Measurements from ENCODE around the gene RGS6.
A peak's percentile ranks its signal among the peaks of the same experiment; 100 is the strongest.

RGS6 gene

DNA sequence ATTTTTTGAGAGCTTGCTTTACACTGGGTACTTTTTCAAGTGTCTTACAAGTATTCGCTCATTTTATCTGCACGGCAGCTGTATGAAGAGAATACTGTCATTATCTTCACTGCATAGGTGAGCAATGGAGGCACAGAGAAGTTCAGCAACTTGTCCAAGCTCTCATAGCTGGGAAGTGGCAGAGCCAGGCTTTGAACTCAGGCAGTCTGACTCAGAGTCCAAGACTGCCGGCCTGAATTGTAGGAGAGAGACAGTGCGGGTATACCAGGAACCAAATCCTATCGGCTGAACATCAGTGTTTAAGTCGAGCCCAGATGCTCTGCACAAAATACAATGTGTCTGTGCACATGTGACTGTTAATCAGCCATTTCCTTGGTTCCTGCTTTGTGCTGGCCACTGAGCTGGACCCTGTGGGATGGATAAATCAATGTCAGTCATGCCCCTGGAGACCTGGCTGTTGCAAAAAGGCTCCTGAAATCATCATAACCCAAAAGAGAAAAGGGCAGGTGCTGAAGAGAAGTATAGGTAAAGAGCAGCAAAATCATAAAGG, 487.1 kb downstream of the RGS6 start:
- Histone ChIP-seq H3K4me1 (ENCODE audit: control insufficient read depth, insufficient read depth, low read length, unreplicated experiment) (no peaks in the 10 kb centered on the region), H3K27me3 (ENCODE audit: insufficient read depth, low read length) (peaks cover 31% of the 10 kb centered on the region), H3K79me2 (ENCODE audit: control insufficient read depth, insufficient read depth, low read length, unreplicated experiment) (no peaks in the 10 kb centered on the region), H3K27ac (ENCODE audit: low read depth, low read length) (no peak overlapping the region), H2AFZ (ENCODE audit: low read length, unreplicated experiment) (no peak overlapping the region), H3K4me3 (ENCODE audit: low read depth, low read length) (no peak overlapping the region), H3K36me3 (ENCODE audit: insufficient read depth, low read length) (no peaks in the 10 kb centered on the region)

DNA sequence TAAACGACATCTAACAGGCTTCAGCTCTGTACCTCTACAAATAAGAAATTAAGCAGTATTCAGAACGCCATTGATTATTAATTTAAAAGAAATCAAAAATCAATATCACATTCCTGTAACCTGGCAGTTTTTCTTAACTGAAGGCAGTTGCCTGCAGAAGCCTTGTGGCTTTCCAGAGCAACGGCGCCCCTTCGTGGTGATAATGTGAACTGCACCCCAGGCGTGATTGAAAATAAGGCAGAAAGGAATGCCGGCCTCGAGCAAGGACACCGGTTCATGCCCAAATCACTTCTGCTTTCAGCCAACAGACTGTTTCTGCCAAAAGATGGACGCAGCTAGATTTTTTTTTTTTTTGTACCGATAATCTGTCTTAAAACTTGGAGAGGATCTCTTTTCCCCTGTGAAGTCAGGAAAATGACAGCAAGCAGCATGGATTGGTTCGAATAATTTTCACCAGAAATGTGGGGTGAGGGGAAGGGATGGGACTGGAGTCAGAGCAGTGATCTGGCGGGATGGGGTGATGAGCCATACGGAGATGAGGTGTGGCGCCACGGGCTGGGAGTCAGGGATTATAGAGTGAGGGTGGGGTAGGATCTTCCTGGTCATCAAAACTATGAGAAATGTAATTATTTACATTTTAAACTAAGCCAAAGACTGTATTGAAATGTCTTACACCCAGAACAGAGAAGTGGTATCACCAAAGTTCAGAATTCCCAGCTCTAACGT, 488.7 kb downstream of the RGS6 start:
- Histone ChIP-seq H3K4me3 (ENCODE audit: low read depth, low read length) (no peak overlapping the region), H3K36me3 (ENCODE audit: insufficient read depth, low read length) (no peaks in the 10 kb centered on the region), H3K27ac (ENCODE audit: low read depth, low read length) (no peak overlapping the region), H2AFZ (ENCODE audit: low read length, unreplicated experiment) (peak overlapping the region; percentile 45), H3K79me2 (ENCODE audit: control insufficient read depth, insufficient read depth, low read length, unreplicated experiment) (no peaks in the 10 kb centered on the region), H3K4me1 (ENCODE audit: control insufficient read depth, insufficient read depth, low read length, unreplicated experiment) (no peaks in the 10 kb centered on the region), H3K27me3 (ENCODE audit: insufficient read depth, low read length) (peaks cover 46% of the 10 kb centered on the region)

DNA sequence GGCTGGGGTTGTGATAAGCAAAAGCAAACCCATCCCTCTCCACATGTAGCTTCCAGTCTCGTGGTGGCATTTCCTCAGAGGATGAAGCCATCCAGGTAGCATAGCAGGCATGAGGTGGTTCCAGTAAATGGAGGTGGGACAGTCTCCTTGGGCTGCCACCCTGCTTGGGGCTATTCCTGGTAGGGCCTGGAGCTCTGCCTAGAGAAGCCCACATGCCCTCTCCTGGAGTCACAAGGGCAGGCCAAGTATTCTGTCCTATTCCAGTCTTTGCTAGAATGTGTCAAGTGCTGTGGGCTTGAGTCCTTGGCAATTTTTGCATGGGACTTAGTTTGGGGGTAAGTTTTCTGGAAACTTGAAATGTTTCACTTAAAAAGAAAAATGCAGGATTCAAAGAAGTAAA, 491.7 kb downstream of the RGS6 start:
- no peaks in the 10 kb centered on the region for H3K4me1 ChIP-seq (ENCODE audit: control insufficient read depth, insufficient read depth, low read length, unreplicated experiment)
- no peak overlapping the region for H2AFZ ChIP-seq (ENCODE audit: low read length, unreplicated experiment)
- H3K27ac ChIP-seq (ENCODE audit: low read depth, low read length) = no peak overlapping the region
- H3K79me2 ChIP-seq (ENCODE audit: control insufficient read depth, insufficient read depth, low read length, unreplicated experiment) = no peaks in the 10 kb centered on the region
- no peaks in the 10 kb centered on the region for H3K36me3 ChIP-seq (ENCODE audit: insufficient read depth, low read length)
- H3K27me3 ChIP-seq (ENCODE audit: insufficient read depth, low read length) = peaks cover 61% of the 10 kb centered on the region
- H3K4me3 ChIP-seq (ENCODE audit: low read depth, low read length) = no peak overlapping the region

DNA sequence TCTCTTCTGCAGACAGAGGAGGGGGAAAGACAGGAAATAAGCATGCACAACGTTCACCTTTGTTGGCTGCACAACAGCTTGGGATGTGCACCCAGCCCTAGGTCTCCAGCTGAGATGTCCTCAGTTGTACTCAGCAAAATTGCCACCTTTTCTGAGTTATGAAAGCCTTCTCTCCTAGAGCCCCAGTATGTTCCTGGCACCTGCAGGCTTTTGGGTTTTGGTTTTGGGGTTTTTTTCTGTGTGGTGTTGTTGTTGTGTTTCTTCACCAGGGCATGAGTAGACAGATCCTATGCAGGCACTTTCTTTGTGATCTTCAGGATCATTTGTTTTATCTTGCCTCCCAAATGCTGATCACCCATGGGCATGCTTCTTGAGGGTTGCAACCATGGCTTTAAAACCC, 498.2 kb downstream of the RGS6 start:
- no peaks in the 10 kb centered on the region for H3K79me2 ChIP-seq (ENCODE audit: control insufficient read depth, insufficient read depth, low read length, unreplicated experiment)
- H3K4me1 ChIP-seq (ENCODE audit: control insufficient read depth, insufficient read depth, low read length, unreplicated experiment) = no peaks in the 10 kb centered on the region
- H3K27me3 ChIP-seq (ENCODE audit: insufficient read depth, low read length) = peaks cover 60% of the 10 kb centered on the region
- H3K27ac ChIP-seq (ENCODE audit: low read depth, low read length) = no peak overlapping the region
- H3K36me3 ChIP-seq (ENCODE audit: insufficient read depth, low read length) = no peaks in the 10 kb centered on the region
- no peak overlapping the region for H2AFZ ChIP-seq (ENCODE audit: low read length, unreplicated experiment)
- no peak overlapping the region for H3K4me3 ChIP-seq (ENCODE audit: low read depth, low read length)

DNA sequence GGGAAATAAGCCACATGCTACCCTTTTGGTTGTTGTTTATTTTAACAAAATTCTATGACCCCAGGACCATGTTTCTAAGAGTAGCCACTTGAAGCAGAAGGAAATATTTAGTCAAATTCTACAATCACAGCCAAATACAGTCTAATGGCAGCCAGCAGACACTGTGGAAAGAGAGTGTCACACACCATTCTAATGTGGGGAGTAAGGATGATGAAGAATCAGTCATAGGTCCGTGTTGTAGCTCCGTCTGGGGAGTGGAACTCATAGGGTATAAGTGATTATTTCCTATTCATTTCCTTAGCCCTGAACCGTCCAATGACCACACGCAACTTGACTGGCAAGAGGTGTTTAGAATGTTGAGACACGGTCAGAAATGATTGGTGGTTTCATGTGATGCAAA, 500.5 kb downstream of the RGS6 start:
- Histone ChIP-seq H3K27ac (ENCODE audit: low read depth, low read length) (no peak overlapping the region), H3K79me2 (ENCODE audit: control insufficient read depth, insufficient read depth, low read length, unreplicated experiment) (no peaks in the 10 kb centered on the region), H3K27me3 (ENCODE audit: insufficient read depth, low read length) (peaks cover 64% of the 10 kb centered on the region), H3K4me1 (ENCODE audit: control insufficient read depth, insufficient read depth, low read length, unreplicated experiment) (no peaks in the 10 kb centered on the region), H3K4me3 (ENCODE audit: low read depth, low read length) (no peak overlapping the region), H3K36me3 (ENCODE audit: insufficient read depth, low read length) (no peaks in the 10 kb centered on the region), H2AFZ (ENCODE audit: low read length, unreplicated experiment) (no peak overlapping the region)

DNA sequence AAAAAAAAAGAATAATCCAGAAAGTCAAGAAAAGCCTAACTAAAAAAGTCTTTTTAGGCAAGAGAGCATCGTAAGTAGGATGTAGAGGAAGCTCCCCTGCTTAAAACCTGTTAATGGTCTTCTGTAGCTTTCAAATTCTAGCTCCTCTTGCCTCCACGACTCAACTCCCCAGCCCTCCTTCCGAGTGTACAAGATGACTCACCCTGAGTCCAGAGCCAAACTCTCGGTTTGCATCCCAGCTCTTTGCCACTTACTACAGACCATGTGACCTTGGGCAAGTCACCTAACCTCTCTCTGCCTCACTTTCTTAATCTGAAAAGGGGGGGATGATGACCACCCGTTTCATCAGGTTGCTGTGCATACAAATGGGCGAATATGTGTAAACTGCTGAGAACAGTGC, 501.3 kb downstream of the RGS6 start:
- no peak overlapping the region for H3K4me3 ChIP-seq (ENCODE audit: low read depth, low read length)
- H3K4me1 ChIP-seq (ENCODE audit: control insufficient read depth, insufficient read depth, low read length, unreplicated experiment) = no peaks in the 10 kb centered on the region
- no peaks in the 10 kb centered on the region for H3K36me3 ChIP-seq (ENCODE audit: insufficient read depth, low read length)
- H3K27ac ChIP-seq (ENCODE audit: low read depth, low read length) = no peak overlapping the region
- H3K79me2 ChIP-seq (ENCODE audit: control insufficient read depth, insufficient read depth, low read length, unreplicated experiment) = no peaks in the 10 kb centered on the region
- peaks cover 64% of the 10 kb centered on the region for H3K27me3 ChIP-seq (ENCODE audit: insufficient read depth, low read length)
- no peak overlapping the region for H2AFZ ChIP-seq (ENCODE audit: low read length, unreplicated experiment)

DNA sequence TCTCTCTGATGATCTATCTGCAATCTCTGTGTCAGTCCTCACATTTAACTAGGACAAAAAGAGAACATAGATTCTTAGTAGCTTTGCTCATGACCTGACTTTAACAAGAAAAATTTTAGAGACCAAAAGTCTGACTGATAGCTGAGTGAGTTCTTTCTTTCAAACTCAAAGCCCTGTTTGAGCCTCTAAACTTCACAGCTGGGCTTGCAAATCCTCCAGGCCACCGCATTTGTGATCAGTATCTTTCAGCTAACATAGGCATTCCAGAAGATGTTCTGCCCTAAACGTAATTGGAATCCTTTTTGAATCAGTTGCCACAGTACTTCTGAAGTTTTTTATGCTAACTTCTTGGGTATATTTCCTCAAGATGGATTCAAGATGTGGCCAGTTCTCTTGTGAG, 502.6 kb downstream of the RGS6 start:
- no peaks in the 10 kb centered on the region for H3K36me3 ChIP-seq (ENCODE audit: insufficient read depth, low read length)
- peaks cover 75% of the 10 kb centered on the region for H3K27me3 ChIP-seq (ENCODE audit: insufficient read depth, low read length)
- H2AFZ ChIP-seq (ENCODE audit: low read length, unreplicated experiment) = no peak overlapping the region
- H3K4me1 ChIP-seq (ENCODE audit: control insufficient read depth, insufficient read depth, low read length, unreplicated experiment) = no peaks in the 10 kb centered on the region
- no peak overlapping the region for H3K4me3 ChIP-seq (ENCODE audit: low read depth, low read length)
- no peaks in the 10 kb centered on the region for H3K79me2 ChIP-seq (ENCODE audit: control insufficient read depth, insufficient read depth, low read length, unreplicated experiment)
- no peak overlapping the region for H3K27ac ChIP-seq (ENCODE audit: low read depth, low read length)

DNA sequence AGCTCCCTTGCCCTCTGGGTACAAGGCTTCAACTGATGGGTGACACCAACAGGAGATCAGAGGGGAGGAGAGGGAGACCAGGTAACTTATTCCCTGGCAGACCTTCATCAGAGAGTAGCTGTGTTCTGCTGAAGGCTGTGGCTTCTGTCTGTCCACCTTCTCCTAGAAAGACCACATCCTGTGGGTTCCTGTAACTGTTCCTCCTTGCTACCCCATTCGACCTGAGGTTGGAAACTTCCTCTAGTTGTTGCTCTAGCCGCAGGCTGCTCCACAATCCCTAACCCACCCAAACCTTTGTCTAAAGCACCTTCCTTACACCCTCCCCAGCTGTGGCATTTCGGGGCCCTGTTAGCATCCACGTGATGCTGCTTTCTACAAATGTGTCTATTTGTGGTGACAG, 507.5 kb downstream of the RGS6 start:
- Histone ChIP-seq H2AFZ (ENCODE audit: low read length, unreplicated experiment) (no peak overlapping the region), H3K27me3 (ENCODE audit: insufficient read depth, low read length) (peaks cover 72% of the 10 kb centered on the region)

DNA sequence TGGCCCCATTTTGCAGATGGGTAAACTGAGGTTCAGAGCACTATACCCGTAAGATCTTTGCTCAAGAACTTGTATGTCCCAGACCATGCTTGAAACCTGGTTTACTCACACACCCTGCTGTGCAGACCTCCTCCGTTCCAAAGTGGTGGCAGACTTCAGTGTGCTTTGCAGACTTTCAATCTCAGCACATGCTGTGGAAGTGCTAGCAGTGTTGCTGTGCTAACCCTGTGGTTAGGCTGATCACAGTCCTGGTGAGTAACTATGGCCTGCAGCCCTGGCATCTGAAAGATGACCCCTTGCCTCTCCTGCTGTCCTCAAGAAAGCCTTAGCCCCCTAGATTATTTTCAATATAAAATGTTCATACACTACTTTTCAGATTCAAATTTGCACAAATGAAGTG, 511.0 kb downstream of the RGS6 start:
- Histone ChIP-seq H3K27me3 (ENCODE audit: insufficient read depth, low read length) (peaks cover 42% of the 10 kb centered on the region), H3K36me3 (ENCODE audit: insufficient read depth, low read length) (no peaks in the 10 kb centered on the region), H3K27ac (ENCODE audit: low read depth, low read length) (no peak overlapping the region), H3K4me1 (ENCODE audit: control insufficient read depth, insufficient read depth, low read length, unreplicated experiment) (no peaks in the 10 kb centered on the region), H2AFZ (ENCODE audit: low read length, unreplicated experiment) (no peak overlapping the region), H3K4me3 (ENCODE audit: low read depth, low read length) (no peak overlapping the region), H3K79me2 (ENCODE audit: control insufficient read depth, insufficient read depth, low read length, unreplicated experiment) (no peaks in the 10 kb centered on the region)

More for the DNA sequence above, 507.5 kb downstream of the RGS6 start:
- Histone ChIP-seq H3K36me3 (ENCODE audit: insufficient read depth, low read length) (no peaks in the 10 kb centered on the region), H3K79me2 (ENCODE audit: control insufficient read depth, insufficient read depth, low read length, unreplicated experiment) (no peaks in the 10 kb centered on the region), H3K4me3 (ENCODE audit: low read depth, low read length) (no peak overlapping the region), H3K27ac (ENCODE audit: low read depth, low read length) (no peak overlapping the region), H3K4me1 (ENCODE audit: control insufficient read depth, insufficient read depth, low read length, unreplicated experiment) (no peaks in the 10 kb centered on the region)

DNA sequence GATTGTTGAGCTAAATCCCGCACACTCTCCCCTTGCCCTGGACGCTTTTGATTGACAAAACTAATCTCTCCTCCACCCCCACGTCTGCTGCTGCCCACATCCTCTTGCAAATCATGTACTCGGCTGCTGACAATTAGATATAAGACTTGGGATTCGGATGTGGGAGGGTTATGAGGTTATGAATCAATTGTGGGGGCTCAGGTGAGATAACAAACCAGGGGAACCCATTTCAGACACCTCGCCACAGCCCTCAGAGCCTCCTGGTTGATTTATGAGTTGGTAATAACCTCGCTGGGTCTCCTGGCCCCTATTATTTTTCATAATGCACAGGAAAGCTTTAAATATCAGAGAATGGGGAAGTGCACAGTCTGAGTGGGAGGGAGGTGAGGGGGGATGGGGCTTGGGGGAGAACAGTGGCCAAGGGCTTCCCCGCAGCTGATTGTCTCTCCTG, 511.8 kb downstream of the RGS6 start:
- H3K27ac ChIP-seq (ENCODE audit: low read depth, low read length) = no peak overlapping the region
- H3K27me3 ChIP-seq (ENCODE audit: insufficient read depth, low read length) = peaks cover 38% of the 10 kb centered on the region
- no peak overlapping the region for H2AFZ ChIP-seq (ENCODE audit: low read length, unreplicated experiment)
- no peaks in the 10 kb centered on the region for H3K36me3 ChIP-seq (ENCODE audit: insufficient read depth, low read length)
- no peaks in the 10 kb centered on the region for H3K79me2 ChIP-seq (ENCODE audit: control insufficient read depth, insufficient read depth, low read length, unreplicated experiment)
- no peak overlapping the region for H3K4me3 ChIP-seq (ENCODE audit: low read depth, low read length)
- no peaks in the 10 kb centered on the region for H3K4me1 ChIP-seq (ENCODE audit: control insufficient read depth, insufficient read depth, low read length, unreplicated experiment)

DNA sequence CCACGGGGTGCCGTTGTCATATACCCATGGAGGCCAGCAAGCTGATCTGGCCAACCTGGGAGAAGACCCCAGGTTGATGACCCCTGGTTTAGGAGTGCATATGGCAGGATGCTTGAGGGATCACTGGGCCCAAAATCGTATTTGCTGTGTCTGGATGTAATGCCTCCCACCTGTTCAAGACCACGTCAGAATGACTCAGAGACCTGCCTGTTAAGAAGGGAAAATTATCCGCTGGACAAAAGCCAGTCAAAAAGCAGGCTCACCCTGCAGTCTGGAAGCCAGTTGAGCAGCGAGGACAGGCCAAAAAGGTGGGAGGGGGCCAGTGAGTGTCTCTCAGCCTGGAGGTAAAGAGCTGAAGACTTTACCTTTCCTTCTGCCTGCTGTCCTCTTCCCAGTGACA, 512.5 kb downstream of the RGS6 start:
- Histone ChIP-seq H2AFZ (ENCODE audit: low read length, unreplicated experiment) (no peak overlapping the region), H3K79me2 (ENCODE audit: control insufficient read depth, insufficient read depth, low read length, unreplicated experiment) (no peaks in the 10 kb centered on the region), H3K4me3 (ENCODE audit: low read depth, low read length) (no peak overlapping the region), H3K36me3 (ENCODE audit: insufficient read depth, low read length) (no peaks in the 10 kb centered on the region), H3K4me1 (ENCODE audit: control insufficient read depth, insufficient read depth, low read length, unreplicated experiment) (no peaks in the 10 kb centered on the region), H3K27ac (ENCODE audit: low read depth, low read length) (no peak overlapping the region), H3K27me3 (ENCODE audit: insufficient read depth, low read length) (peaks cover 31% of the 10 kb centered on the region)

Measured in ACC112 (cell line).